Lower leg skin (tissue), 4 donors: ENCODE results near the gene ANKRD13D. TPM values are rescaled to one million over a fixed set of nuclear protein-coding genes. Genes with fewer than 3 reads are reported as not detected.
A peak's percentile ranks its signal among the peaks of the same experiment; 100 is the strongest.

Experiments used
- DNase-seq, 2 donors: peaks; one replicate each; pipeline ENCODE4 v3.0.0-alpha.2; 2019; ENCODE audit warnings: low spot score in 2 of 2
- H3K4me3 ChIP-seq: fragments of 200-600 bp; sonication (generic); 2 replicates; pipeline ENCODE4 v1.5.1; 2017; ENCODE audit warnings: mild to moderate bottlenecking, low read depth; ENCODE audit not compliant: poor library complexity, severe bottlenecking
- CTCF ChIP-seq, 3 donors: fragments of 450-650 bp; IDR thresholded peaks; one replicate each; pipeline ENCODE4 v1.5.1; 2016; ENCODE audit warnings: antibody characterized with exemption in 3 of 3, mild to moderate bottlenecking in 3 of 3, moderate library complexity in 2 of 3
- POLR2A ChIP-seq, 2 donors: fragments of 450-650 bp; IDR thresholded peaks; one replicate each; pipeline ENCODE4 v1.6.1; 2016 to 2017; ENCODE audit warnings: antibody characterized with exemption in 2 of 2, mild to moderate bottlenecking in 1 of 2, moderate library complexity in 1 of 2
- WGBS, 2 donors: methylation state at CpG; one replicate each; pipeline ENCODE4 v1.1.5; 2018; 5-methylcytosine and 5-hydroxymethylcytosine counted together
- intact Hi-C: fragments of 100-400 bp; cut with DNase I; formaldehyde crosslinking; loops from one replicate; pipeline ENCODE4 v1.15.0; 2023; ENCODE audit warnings: low total_unique reads
- total RNA-seq, 4 donors: library from RNA; depleted of rRNA; stranded (reverse); fragments of >200 nt; gene quantifications; one replicate each; pipeline ENCODE4 v1.1.0, GENCODE V29; 2016

ANKRD13D gene
- total RNA-seq, 4 donors from 2014 or later, result 60.5 to 84.7 (median 72.8) TPM

GRCh38 chr11:67310246-67311050 lies 21.3 kb downstream of the ANKRD13D start:
- H3K4me3 ChIP-seq, result no peak overlapping the region
- no peak for TF ChIP-seq CTCF (IDR thresholded peaks at IDR 0.05)
- no peak for TF ChIP-seq POLR2A (IDR thresholded peaks at IDR 0.05)
- DNase-seq, result peak in 1 of 2 donors; percentile 85
- 52 to 64% methylated on average over 17 of the region's 19 CpGs for WGBS, 2 donors
- intact Hi-C loops, result no loop called here

- DNase-seq, result peak in 1 of 2 donors; percentile 84
- no peak overlapping the region for H3K4me3 ChIP-seq
- 74 to 75% methylated on average over 18 of the region's 18 CpGs for WGBS, 2 donors
- intact Hi-C loops, result no loop called here
- TF ChIP-seq CTCF (IDR thresholded peaks at IDR 0.05) (no peak), POLR2A (IDR thresholded peaks at IDR 0.05) (no peak)
Measured at GRCh38 chr11:67311051-67311555, 22.0 kb downstream of the ANKRD13D start.

DNA sequence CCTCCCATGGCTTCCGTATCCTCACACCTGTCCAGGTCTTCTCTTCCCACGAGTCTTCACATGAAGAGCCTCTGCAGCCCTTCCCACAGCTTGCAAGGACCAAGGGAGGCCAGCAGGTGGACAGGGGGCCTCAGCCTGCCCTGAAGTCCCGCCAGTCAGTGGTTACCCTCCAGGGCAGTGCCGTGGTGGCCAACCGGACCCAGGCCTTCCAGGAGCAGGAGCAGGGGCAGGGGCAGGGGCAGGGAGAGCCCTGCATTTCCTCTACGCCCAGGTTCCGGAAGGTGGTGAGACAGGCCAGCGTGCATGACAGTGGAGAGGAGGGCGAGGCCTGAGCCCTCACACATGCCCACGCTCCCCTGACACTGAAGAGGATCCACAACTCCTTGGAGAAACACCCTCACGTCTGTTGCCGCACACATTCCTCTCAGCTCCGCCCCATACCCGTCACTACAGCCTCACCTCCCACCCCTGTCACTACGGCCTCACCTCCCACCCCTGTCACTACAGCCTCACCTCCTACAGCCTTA lies 22.5 kb downstream of the ANKRD13D start:
- no peak overlapping the region for H3K4me3 ChIP-seq
- 76 to 78% methylated on average over 12 to 15 of the region's 15 CpGs for WGBS, 2 donors
- TF ChIP-seq POLR2A (IDR thresholded peaks at IDR 0.05) (no peak), CTCF (IDR thresholded peaks at IDR 0.05) (no peak)
- peak; percentile 20 to 88 for DNase-seq
- intact Hi-C loops, result no loop called here

GRCh38 chr11:67312187-67313021 lies 23.3 kb downstream of the ANKRD13D start:
- DNase-seq, result peak; percentile 79 to 92
- intact Hi-C loops, result no loop called here
- 44 to 48% methylated on average over 18 to 22 of the region's 22 CpGs for WGBS, 2 donors
- H3K4me3 ChIP-seq, result no peak overlapping the region
- TF ChIP-seq POLR2A (IDR thresholded peaks at IDR 0.05), result no peak
- no peak for TF ChIP-seq CTCF (IDR thresholded peaks at IDR 0.05)

DNA sequence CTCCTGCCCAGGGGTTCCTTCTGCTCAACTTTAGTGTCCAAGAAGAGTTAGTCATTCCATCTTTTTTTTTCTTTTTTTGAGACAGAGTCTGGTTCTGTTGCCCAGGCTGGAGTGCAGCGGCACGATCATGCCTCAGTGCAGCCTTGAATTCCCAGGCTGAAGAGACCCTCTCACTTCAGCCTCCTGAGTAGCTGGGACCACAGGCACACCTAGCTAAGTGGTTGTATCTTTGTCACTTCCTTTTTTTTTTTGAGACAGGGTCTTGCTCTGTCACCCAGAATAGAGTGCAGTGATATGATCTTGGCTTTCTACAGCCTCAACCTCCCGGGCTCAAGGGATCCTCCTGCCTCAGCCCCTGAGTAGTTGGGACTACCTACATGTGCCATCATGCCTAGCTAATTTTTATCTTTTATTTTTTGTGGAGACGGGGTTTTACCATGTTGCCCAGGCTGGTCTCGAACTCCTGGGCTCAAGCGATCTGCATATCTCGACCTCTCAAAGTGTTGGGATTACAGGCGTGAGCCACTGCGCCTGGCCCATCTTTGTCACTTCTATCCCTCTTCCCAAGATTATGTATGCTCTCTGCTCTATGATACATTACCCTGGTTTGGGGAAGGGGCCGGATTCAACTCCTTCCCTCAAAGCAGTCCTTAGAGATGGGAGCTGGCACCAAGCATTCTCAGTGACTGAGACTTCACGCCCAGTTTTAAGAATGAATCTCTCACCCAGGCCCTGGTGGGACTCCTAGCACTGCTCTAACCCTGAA lies 24.2 kb downstream of the ANKRD13D start:
- DNase-seq, result peak in 1 of 2 donors; percentile 58
- H3K4me3 ChIP-seq, result no peak overlapping the region
- intact Hi-C loops, result no loop called here
- TF ChIP-seq POLR2A (IDR thresholded peaks at IDR 0.05) (no peak), CTCF (IDR thresholded peaks at IDR 0.05) (no peak)
- WGBS, 2 donors, result 63 to 69% methylated on average over 11 of the region's 11 CpGs
